T-helper 2 cell treated with Interferon-gamma antibody and Interleukin-4, amounts not matched to agents 100 ng/mL and 5 ng/mL, for 36 hours (primary cell): ENCODE measurements around the gene FAM9C. TPM values are rescaled to one million over a fixed set of nuclear protein-coding genes. Genes with fewer than 3 reads are reported as not detected.

Experiments used
- intact Hi-C: fragments of 100-400 bp; cut with micrococcal nuclease; formaldehyde crosslinking; loops from one replicate; pipeline ENCODE4 v1.15.1; 2023
- total RNA-seq: library from RNA; stranded (reverse); gene quantifications from 2 replicates; pipeline ENCODE4 v1.2.3, GENCODE V29; 2022

FAM9C gene
- total RNA-seq, 1 donor from 2014 or later, result not detected

- intact Hi-C loops, result loop anchor here (5.0 kb wide), 1 partner anchor 33 kb away; the partner anchor contains the start of gene TMSB4X
Observed at GRCh38 chrX:13009844-13010243, 34.6 kb downstream of the FAM9C start.

GRCh38 chrX:13009273-13009672 is 35.1 kb downstream of the FAM9C start:
- intact Hi-C loops, result no loop called here

DNA sequence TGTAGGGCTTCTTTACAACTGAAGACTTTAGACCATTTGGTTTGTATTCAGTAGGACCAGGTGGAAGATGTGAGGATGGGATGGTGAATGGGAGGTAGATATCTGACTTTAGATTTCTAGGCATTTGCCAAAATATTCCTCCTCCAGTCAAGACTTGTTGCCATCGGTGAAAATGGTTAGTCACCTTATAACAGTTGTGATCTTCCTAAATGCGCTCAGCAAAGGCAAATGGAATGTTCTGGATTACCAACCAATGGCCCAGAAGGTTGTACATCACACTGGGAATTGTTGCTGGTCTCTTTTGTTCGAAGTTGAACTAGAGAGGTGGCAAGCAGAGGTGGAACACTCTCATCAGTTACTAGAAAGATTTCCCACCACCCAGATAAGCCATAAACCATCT is 35.6 kb downstream of the FAM9C start:
- intact Hi-C loops, result no loop called here

DNA sequence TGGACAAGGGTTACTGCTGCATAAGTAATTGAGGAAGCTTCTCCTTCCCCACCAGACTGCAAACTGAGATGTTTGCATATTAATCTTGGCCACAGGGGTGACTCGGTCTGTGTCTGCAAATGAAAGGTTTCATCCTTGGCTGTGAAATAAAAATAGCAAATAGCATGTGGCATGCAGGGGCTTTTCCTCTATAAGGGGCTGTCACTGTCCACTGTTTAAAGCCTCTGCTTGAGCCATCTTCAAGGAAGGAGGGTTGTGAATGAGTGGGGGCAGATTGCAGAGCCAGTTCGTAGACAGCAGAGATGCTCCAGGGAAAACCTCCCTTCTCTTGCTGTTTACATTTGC is 36.3 kb downstream of the FAM9C start:
- intact Hi-C loops, result no loop called here

DNA sequence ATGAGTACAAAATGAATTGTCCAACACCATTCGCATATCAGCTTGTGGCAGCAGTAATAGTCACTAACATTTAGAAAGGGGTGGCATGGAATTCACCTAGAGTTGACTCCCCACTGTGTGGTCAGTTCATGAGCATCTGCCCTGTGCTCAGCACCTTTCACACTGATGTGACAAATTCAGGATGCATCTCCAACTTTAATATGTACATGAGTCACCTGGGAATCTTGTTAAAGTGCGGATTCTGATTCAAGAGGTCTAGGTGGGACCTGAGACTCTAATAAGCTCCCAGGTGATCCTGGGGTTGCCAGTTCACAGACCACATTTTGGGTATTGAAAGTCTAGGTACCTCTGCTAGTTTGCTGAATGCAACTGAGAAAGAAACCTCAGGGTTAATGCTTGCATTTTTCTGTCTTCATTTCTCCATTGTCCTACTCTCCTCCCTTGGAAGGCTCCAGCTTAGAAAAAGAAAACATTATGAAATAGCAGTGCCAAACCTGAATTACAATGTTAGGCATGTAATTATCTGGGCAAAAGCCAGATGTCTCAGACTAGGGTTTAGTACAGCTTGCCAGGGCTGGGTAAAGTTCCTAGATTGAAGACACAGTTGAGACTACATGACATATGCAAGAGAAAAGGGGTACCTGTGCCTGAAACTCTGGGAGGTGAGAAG is 36.8 kb downstream of the FAM9C start:
- intact Hi-C loops, result no loop called here

- intact Hi-C loops, result loop anchor here (1.0 kb wide), 1 partner anchor 7 kb away; no protein-coding TSS in a partner anchor
Observed at GRCh38 chrX:13005661-13006473, 38.6 kb downstream of the FAM9C start.

- intact Hi-C loops, result no loop called here
Observed at GRCh38 chrX:13001961-13002671, 42.3 kb downstream of the FAM9C start.

DNA sequence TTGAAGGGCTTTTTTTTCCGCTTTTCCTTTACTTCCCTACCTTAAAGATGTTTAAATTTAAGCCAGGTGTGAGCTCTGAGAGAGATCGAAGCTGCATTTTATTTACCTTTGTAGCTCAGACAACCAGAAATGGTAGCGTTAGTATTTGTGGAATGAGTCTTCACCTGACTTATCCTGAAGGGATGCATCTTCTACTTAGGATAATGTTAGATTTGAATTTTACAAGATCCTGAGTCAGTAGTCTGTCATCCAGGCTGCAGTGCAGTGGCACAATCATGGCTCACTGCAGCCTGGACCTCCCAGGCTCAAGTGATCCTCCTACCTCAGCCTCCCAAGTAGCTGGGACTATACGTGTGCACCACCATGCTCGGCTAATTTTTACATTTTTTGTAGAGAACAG is 43.3 kb downstream of the FAM9C start:
- intact Hi-C loops, result no loop called here

DNA sequence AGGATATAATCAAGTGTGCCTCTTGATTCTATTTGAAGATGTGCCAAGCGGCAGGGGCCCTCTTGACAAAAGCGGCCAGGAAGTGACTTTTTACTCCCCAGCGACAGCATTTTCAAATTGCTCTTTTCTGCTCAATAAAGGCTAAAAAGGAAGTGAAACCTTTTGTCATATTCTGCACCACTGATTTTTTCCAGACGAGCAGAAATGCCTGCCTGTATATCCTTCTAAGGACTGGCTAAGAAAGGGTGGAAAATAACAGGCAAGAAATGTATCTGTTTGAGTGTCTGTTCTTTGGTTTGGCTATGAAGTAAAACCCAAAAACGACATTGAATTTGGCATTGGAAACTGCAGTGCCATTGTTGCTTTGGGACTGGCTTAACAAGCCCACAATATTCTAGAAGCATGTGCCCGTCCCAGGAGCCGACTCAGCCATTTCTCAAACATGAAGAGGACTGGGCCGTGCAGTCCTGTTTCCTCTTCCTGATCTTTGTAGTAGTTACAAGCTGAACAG is 44.1 kb downstream of the FAM9C start:
- intact Hi-C loops, result loop anchor here (1.0 kb wide), 2 partner anchors 22 to 87 kb away; no protein-coding TSS in a partner anchor

DNA sequence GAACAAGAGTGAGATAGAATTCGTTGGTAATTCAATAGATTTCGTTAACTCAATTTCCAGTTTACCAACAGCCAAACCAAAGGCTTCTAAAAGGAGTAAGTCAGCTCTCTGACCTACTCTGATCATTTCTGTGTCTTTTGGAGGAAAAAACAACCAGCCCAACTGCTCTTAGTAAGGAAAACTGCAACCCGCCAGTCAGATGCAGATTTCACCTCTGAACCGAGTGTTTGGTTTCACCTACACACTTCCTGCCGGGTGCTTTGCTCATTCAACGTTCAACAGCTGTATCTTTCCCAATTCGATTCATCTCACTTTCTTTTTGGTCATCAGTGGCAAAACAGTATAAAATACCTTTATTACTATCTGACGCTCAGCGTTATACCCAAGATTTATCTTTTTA is 45.0 kb downstream of the FAM9C start:
- intact Hi-C loops, result loop anchor here (1.0 kb wide), 1 partner anchor 48 kb away; no protein-coding TSS in a partner anchor

DNA sequence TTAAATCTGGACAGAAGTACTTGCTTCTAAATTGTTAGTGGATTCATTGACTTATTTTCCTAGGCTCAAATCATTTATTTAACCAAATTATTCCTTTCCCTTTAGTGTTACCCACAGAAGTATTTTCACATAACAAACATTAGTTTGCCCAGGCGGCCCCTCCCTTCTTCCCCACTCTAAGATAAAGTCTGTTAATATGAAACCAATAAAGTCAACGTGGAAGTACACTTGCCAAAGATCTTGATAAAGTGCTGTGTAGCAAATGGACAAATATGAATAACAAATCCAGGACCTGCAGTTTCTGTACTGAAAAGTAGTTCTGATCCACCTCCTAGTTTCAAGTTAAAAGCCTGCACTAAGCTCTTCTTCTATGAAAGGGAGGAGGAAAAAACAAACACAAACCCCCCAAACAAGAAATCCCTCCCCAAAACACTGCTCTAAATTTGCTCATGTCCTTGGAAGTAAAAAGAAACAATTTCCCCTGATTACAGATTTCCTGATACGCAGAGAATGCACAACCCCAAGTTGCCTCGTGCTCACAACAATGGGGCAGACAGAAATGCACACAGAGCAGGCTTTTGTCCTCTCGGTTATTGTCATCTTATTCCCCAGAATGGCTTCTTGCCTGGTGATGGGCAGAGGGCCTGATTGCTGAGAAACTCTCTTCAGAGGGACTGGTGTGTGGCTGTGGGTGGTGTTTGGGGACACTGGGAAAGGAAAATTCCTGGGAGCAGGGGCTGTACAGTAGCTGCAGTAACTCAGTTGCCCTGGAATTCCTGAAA is 46.3 kb downstream of the FAM9C start:
- intact Hi-C loops, result loop anchor here (1.0 kb wide), 1 partner anchor 13 kb away; no protein-coding TSS in a partner anchor

GRCh38 chrX:12996934-12997435 is 47.4 kb downstream of the FAM9C start:
- intact Hi-C loops, result no loop called here

DNA sequence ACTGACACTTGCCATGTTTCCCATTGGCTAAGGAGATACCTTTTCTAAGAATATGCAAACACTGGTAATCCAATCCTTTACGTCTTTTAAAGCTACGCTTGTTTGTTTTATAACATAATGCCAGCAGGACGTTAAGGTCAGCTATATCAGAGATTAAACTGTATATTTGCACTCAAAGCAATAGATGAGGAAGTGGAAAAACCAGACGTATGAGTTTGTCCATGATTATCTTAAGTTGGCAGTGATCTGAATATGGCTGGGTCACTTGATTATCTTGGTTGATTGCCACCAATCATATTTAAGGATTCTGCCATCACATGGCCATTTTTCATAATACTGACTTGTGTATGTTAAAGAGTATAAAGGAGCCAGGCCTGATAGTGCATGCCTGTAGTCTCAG is 50.1 kb downstream of the FAM9C start:
- intact Hi-C loops, result no loop called here

DNA sequence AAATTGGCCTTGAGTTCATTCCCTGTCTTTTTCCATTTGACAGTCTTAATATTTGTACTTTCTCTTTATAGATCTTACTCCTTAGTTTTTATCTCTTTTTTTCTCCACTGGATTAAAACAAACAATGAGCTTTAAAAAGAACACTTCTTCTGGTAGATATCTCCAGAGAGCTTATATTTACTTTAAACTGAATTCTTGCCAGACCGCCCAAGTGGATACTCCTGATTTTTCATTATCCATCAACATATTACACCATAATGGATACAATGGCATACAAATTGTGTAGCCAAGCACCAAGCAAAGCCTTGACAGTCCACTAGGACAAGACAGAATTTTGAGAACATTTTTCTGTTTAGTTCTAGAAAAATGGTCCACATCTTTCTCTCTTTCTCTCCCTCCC is 50.6 kb downstream of the FAM9C start:
- intact Hi-C loops, result no loop called here

DNA sequence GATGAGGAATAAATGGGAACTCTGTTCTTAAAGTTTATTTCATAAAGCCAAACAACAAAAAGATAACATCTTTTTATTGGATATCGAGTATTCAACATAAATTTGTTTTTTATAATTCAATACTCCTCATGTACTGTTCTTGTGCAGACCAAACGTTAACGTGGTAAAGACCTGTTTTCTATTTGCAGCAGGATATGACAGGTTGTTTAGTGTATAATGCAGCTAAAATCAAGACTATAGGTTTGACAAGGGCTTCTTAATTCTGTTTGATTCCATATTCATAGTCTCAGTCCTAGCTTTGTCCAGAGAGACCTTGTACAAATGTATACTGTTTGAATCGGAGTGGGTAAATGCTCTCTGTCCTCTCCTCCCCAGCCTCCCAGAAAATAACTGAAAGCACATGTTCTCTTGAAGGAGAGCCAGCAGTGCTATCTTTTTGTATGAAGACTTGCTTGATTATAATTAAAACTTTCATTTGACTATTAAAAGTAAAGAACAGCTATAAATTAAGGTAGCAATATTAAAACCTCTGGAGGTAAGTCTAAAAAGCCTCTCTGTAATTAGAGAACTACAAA is 51.8 kb downstream of the FAM9C start:
- intact Hi-C loops, result no loop called here

DNA sequence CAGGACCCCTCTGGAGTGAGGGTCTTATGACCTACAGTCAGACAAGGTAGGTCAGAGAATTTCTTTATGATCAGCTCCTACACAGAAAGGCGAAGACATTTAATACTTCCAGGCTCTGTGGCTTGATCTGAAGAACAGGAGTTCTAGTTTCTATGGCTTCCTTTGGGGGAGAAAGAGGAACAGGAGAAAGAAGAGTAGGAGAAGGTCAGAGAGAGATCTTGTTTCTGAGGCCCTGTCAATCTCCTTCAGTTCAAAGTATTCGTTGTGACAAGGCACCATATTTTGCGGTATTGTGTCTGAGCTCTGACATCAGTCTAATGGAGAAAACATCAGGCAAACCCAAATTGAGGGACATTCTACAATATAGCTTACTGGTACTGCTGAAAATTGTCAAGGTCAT is 52.8 kb downstream of the FAM9C start:
- intact Hi-C loops, result no loop called here

DNA sequence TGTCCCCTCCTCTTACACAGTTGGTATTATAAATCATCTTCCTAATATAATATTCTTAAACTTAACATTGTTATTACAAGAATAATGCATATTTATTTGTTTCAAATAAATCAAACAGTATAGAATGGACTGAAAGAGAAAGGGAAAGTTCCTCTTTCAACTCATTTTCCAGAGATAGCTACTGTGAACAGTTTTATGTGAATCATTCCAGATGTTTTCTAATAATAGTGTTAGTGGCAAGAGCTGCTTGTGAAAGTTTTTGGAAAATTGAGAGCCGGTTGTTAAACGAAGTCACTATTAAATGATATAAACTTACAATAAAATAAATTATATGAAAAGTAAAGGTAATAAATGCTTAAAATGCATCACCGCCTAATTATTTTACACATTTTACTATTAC is 55.0 kb downstream of the FAM9C start:
- intact Hi-C loops, result no loop called here

DNA sequence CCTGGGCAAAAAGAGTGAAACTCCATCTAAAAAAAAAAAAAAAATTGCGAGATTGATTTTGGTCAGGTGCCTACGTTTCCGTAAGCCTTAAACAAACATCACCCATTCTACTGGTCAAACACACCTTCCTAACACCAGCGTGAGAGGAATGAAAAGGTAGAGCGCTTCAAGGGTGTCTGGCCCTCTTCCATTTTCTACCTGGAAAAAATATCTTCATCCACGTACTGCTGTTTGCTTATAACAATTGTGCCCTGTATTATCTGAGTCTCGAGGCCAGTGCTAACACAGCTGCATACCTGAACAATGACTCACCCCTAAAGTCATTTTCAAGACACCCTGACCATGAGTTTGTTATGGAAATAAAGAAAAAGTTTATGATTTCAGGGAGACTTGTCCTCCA is 55.6 kb downstream of the FAM9C start:
- intact Hi-C loops, result no loop called here

DNA sequence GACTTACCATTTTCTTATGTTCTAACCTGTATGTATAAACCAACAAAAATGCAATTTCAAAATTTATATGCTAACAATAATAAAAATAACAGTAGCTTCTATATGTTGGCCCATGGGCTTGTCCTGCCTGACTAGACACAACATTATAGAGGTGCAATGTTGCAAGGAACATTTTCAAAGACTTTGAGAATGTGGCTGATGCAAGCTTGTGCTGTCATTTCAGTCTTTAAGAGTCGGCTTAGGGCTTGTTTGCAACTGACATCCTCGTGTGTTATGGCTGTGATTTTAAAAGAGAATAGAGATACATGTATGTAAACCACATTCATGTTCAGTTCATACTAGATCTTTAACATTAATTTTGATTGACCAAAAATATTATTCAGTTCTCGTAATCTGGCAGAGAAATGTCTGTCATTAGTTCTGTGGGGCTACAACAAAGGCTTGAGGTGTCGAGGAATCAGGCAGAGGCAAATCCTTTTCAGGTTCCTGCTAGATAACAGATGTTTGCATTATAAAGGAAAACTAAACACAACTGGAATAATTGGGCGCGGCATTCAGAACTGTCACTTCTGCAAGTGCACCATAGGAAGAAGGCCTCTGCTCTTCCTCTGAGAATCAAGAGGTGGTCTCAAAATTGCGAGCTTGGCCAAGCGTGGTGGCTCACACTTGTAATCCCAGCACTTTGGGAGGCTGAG is 56.4 kb downstream of the FAM9C start:
- intact Hi-C loops, result no loop called here

- intact Hi-C loops, result no loop called here
Observed at GRCh38 chrX:12987340-12987739, 57.1 kb downstream of the FAM9C start.
